Coronary artery (tissue), 2 donors: ENCODE data around the gene CREB5.
"Not testable (repeated sequence)": the region's sequence is repeated elsewhere in the genome, so short reads cannot be mapped to it uniquely, and the experiment has no call there.

ENCODE experiments used
- DNase-seq: peaks from one replicate; pipeline ENCODE4 v3.0.0-alpha.2; 2017; ENCODE audit warnings: low spot score
- H3K27ac ChIP-seq, 2 donors: fragments of 200-600 bp; sonication (generic); one replicate each; pipeline ENCODE4 v1.5.1; 2016 to 2019
- H3K4me3 ChIP-seq: fragments of 200-600 bp; sonication (generic); 2 replicates; pipeline ENCODE4 v1.5.1; 2016; ENCODE audit warnings: mild to moderate bottlenecking, moderate library complexity
- CTCF ChIP-seq: fragments of 200-600 bp; sonication (generic); IDR thresholded peaks from one replicate; pipeline ENCODE4 v1.5.1; 2019; ENCODE audit warnings: antibody characterized with exemption

CREB5 gene

GRCh38 chr7:28602282-28602681, 190.0 kb downstream of the CREB5 start:
- H3K27ac ChIP-seq = no peak overlapping the region
- DNase-seq = no peak
- H3K4me3 ChIP-seq = no peak overlapping the region
- no peak for TF ChIP-seq CTCF

GRCh38 chr7:28605427-28606085, 193.2 kb downstream of the CREB5 start:
- Histone ChIP-seq H3K4me3 (no peak overlapping the region), H3K27ac (no peak overlapping the region)
- no peak for TF ChIP-seq CTCF
- no peak for DNase-seq

GRCh38 chr7:28606421-28606820, 194.1 kb downstream of the CREB5 start:
- DNase-seq = no peak
- no peak for TF ChIP-seq CTCF
- Histone ChIP-seq H3K4me3 (no peak overlapping the region), H3K27ac (no peak overlapping the region)

GRCh38 chr7:28607855-28608193, 195.5 kb downstream of the CREB5 start:
- Histone ChIP-seq H3K4me3 (no peak overlapping the region), H3K27ac (no peak overlapping the region)
- TF ChIP-seq CTCF = no peak
- DNase-seq = no peak

GRCh38 chr7:28608237-28608656, 195.9 kb downstream of the CREB5 start:
- no peak for TF ChIP-seq CTCF
- no peak overlapping the region for H3K27ac ChIP-seq
- no peak for DNase-seq
- no peak overlapping the region for H3K4me3 ChIP-seq

- no peak for TF ChIP-seq CTCF
- Histone ChIP-seq H3K27ac (no peak overlapping the region), H3K4me3 (no peak overlapping the region)
- no peak for DNase-seq
Measured at GRCh38 chr7:28608731-28609130, 196.4 kb downstream of the CREB5 start.

GRCh38 chr7:28609608-28610007, 197.3 kb downstream of the CREB5 start:
- no peak for DNase-seq
- H3K27ac ChIP-seq = no peak overlapping the region
- TF ChIP-seq CTCF = no peak
- H3K4me3 ChIP-seq = no peak overlapping the region

GRCh38 chr7:28611399-28611897, 199.1 kb downstream of the CREB5 start:
- not testable (repeated sequence) for DNase-seq, H3K4me3 ChIP-seq, H3K27ac ChIP-seq
